SKM-1 treated with dmso at 0.1 percent for 144 hours (cell line): ENCODE data around the gene YKT6.

Experiments used
- DNase-seq: peaks from one replicate; lab custom pipeline; 2025; ENCODE audit not compliant: unreplicated experiment; lab: John Stamatoyannopoulos, UW

The YKT6 gene

GRCh38 chr7:44217852-44218402 is 17.1 kb downstream of the YKT6 start:
- no peak for DNase-seq

- DNase-seq, result no peak
These were observed 17.8 kb downstream of the YKT6 start for GRCh38 chr7:44218418-44219201.

- DNase-seq, result no peak
These were observed 18.7 kb downstream of the YKT6 start for GRCh38 chr7:44219371-44220045.

DNA sequence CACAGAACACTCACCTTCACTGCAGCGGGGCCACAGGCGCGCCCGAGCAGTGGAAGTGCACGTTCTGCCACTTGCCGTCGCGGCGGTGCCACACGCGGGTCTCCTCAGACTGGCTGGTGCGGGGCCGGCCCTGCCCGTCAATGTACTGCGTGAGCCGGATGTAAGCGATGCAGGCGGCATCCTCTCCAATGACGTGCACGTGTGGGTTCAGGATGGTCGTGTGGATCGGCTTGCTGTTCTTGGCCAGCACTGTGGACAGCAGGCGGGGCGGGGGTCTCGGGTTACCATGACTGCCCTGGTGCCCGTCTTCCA is 19.2 kb downstream of the YKT6 start:
- no peak for DNase-seq

GRCh38 chr7:44220358-44221112 is 19.8 kb downstream of the YKT6 start:
- DNase-seq, result no peak

DNA sequence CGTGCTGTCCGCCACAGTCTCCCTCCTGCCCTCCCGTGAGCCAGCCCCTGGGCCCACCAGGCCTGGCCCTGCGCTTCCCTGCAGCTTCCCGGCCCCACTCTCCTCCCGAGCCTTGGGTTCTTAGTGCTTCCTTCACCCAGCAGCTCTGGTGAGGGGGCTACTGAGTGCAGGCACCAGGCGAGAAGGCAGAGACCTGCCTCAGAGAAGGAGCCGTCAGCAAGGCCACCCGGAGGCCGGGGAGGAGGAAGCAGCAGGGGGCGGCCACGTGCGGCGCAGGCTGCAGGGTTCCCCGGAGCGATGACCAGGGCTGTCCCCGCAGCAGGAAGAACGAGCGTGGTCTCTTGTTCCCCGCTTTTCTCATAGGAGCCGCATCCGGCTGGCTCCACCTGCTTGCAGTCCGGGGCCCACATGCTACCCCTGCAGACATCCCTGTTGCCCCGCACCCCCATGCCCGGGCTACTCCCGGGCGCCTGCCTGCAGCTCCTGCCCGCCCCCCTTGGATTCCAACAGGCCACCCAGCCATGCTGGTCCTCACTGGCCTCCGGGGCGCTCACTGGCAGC is 20.5 kb downstream of the YKT6 start:
- DNase-seq, result no peak

DNA sequence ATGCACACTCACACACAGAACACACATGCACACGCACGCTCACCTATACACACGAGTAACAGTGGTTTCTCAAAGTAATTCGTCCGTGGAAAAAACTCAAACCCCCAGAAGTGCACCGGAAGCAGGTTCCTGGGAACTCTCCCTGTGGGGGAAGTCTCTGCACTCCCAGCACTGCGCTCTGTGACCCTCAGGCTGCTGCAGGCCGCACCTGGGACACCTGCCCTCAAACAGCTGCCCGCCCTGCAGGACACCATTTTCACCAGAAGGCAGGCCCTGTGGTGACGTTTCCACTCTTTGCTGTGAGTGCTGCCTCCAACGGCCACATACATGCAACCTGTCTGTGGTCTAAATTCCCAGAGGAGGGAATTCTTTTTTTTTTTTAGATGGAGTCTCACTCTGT is 21.3 kb downstream of the YKT6 start:
- no peak for DNase-seq

DNA sequence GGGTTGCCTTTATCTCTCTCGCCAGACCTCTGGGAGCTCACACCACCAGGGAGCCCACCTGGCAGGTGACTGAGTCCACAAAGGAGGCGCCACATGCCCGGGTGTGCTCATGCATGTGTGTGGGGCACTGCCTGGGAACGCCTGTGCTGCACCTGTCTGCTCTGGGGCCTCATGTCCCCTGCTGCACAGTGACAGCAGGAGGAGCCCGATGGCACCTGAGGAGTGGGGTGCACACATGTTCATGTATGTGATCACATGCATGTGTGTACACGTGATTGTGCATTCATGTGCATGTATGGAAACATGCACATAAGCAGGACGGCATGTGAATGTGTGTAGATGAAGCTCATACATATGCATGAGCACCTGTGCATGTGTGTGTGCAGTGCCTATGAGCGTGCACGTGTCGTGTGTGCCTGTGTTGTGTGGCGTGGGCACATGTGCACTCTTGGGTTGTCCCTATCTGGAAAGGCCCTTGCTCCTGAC is 22.0 kb downstream of the YKT6 start:
- DNase-seq, result no peak

GRCh38 chr7:44223362-44224079 is 22.7 kb downstream of the YKT6 start:
- DNase-seq, result no peak

DNA sequence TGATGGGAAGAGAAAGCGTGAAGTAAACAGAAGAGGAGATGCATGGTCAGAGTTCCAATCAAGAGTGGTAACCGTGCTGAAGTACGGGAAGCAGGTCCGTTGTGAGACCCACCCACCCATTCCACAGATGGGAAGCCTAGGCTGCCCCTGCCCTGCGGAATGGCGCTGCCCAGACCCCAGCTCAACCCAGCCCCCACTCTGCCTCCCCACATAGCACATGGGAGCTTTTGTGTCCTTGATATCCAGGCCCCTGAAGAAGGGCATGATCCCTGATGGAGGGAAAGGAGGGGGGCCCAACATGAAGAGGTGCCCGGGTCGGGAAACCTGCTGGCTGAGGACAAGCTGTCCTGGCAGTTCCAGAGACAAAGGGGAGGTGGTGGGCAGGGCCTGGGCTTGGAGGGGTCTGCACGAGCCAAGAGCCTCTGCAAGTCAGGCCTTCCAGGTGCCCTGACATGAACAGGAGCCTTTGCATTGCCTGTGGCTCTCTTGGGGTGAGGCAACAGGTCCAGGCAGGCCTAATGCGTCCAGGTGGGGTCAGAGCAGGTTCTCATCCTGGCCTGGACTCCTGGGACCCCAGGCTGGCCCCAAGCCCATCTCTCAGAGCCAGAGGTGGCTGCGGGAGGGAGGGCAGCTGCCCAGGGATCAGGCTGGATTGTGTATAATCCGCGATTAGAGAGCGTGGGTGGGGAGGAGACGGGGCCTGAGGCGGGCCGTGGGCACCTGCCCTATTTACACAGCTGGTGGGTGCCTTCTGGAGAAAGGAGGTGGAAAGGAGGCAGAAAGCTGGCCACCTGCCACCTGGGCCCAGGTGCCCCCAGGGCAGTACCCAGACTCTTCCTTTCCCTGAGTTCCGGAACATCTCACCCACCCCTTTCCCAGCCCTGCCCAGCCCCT is 23.5 kb downstream of the YKT6 start:
- no peak for DNase-seq

DNA sequence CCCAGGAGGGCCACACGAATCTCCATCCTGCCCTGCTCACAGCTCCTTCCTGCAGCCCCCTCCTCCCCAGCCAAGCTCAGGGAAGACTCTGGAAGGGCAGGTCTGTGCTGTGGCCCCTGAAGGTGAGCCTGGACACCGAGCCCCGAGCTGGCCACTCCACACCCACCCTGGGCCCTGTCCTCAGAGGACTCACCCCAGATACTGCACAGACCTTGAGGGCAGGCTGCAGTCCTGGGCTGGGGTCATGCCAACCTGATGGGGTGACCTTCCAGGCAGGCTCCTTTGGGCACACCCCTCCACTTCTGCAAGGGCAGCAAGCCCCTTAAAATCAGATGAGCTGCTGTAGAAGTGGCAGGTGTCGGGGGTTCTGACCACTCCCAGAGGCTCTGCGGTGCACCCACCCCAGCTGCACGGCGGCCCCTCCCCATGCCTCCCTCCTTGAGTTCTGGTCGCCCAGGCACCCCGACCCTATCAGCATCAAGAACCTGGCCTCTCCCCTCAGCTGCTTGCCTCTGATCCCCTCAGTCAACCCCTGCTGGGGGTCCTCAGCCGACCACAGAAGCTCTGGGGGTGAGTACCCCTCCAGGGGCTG is 24.3 kb downstream of the YKT6 start:
- no peak for DNase-seq

GRCh38 chr7:44225566-44226395 is 25.0 kb downstream of the YKT6 start:
- no peak for DNase-seq

DNA sequence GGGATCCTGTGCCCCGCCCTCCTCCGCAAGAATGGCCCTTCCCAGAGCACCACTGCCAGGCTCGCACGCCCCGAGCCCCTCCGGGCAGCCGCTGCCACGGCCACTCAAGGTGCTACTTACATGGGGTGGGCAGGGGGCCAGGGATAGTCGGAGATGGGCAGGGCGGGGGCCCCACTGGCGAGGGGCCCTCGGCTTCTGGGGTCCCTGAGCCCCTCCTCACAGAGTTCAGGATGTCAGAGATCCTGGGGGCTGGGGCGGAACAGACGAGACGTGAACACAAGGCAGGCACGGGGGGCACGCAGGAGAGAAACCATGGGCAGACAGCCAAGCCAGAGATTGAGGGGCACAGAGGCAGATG is 25.6 kb downstream of the YKT6 start:
- no peak for DNase-seq

GRCh38 chr7:44227911-44228310 is 27.1 kb downstream of the YKT6 start:
- DNase-seq, result no peak

DNA sequence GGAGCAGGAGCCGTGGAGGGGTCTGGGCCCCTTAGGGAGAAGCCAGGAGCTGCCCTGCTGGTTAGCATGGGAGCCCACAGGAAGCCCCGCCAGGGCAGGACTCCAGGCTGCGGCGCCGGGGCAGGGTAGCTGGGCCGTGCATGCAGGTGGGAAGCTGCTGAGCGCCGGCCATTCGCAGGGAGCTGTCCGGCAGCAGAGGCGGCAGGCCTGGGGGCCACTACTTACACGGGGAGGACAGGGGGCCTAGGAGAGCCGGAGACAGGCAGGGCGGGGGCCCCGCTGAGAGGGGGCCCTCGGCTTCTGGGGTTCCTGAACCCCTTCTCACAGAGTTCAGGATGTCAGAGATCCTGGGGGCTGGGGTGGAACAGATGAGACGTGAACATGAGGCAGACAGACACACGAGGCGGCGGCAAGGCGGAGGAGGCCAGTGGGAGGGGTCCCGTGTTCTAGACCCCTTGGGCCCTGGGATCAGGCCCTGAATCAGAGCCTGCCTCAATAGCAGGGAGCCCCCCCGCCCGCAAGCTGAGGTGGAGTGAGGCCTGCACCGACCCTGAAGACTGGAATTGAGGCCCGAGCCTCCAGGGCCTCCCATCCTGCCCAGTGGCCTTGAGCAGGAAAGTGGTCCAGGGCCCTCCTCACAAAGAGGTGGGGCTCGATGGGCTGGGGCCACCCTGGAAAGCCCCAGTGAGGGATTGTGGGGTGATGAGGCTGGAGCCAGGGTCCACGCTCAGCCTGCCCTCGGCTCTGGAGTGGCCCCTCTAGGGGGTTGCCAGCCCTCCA is 28.0 kb downstream of the YKT6 start:
- no peak for DNase-seq

DNA sequence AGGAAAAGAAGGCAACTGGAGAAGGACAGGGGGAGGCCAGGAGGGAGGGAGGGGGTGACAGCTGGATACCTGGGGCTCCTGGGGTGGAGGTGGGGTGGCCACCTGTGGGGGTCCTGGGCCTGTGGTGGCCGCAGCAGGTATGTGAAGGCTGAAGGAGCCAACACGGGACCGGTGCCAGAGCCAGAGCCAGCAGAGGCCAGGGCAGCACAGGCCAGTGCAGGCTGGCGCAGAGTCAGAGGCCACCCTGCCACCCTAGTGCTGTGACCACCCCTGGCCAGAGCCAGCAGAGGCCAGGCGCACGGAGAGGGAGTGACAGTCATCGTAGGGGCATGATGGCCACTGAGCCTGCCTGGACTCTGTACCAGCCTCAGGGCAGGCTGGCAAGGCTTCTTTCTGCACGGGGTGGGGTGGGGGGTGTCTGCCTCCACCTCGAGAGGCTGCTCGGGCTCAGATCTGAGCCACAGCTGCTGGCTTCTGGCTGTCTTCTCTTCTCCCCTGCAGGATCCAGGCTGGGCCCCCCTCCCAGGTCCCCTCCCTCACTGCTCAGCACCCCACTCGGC is 28.8 kb downstream of the YKT6 start:
- DNase-seq, result no peak

GRCh38 chr7:44230286-44230685 is 29.5 kb downstream of the YKT6 start:
- no peak for DNase-seq
